Transverse colon (tissue), 4 donors: Measurements from ENCODE around the gene GBP5.

ENCODE experiments used
- CTCF ChIP-seq, 5 experiments: fragments of 200-600 bp in 3 of 5; fragments of 450-650 bp in 2 of 5; sonication (generic) in 3 of 5; IDR thresholded peaks; 1 replicate in 2 of 5; 2 replicates in 3 of 5; pipeline ENCODE4 v1.5.1; 2016 to 2017; ENCODE audit warnings: antibody characterized with exemption in 5 of 5, inconsistent platforms in 3 of 5, mild to moderate bottlenecking in 2 of 5, moderate library complexity in 1 of 5
- POLR2AphosphoS5 ChIP-seq, 3 donors: sonication (generic); formaldehyde crosslinking; IDR thresholded peaks; one replicate each; pipeline ENCODE4 v1.6.1; 2016; ENCODE audit warnings: antibody characterized with exemption in 3 of 3

GRCh38 chr1:89261926-89262515 is 10.6 kb downstream of the GBP5 start:
- TF ChIP-seq CTCF (IDR thresholded peaks at IDR 0.05) (no peak), POLR2AphosphoS5 (IDR thresholded peaks at IDR 0.05) (no peak)
